Measurements from ENCODE around the gene CLDN16. TPM values are rescaled to one million over a fixed set of nuclear protein-coding genes. Genes with fewer than 3 reads are reported as not detected.

The CLDN16 gene
- total and polyA plus RNA-seq, 2 experiments from 2014 or later, result 0.39 to 0.77 TPM

DNA sequence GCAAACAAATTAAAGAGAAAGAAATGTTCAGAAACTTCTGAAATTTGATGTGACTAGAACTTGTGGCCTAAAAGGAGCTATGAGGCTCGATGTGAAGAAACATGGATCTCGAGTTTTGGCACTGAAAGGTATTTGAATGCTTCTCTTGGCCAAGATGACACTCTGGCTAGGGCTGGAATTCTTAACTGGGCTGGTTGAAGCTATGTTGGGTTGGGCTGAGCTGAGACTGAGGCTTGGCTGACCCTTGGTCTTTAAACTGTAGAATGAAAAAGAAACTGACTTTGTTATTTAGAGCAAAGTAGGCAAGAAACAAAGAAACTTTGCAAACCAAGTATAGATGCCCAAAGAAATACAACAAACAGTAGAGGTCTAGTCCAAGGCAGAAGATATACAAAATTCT is 28.1 kb upstream of the CLDN16 start:
- no peak for DNase-seq (ENCODE audit: low spot score)
- Histone ChIP-seq H2AFZ (no peak overlapping the region), H3K27me3 (no peaks in the 10 kb centered on the region), H3K9me3 (ENCODE audit: low read depth) (no peaks in the 10 kb centered on the region), H3K36me3 (replicated peaks; ENCODE audit: insufficient read depth, low read depth) (no peaks in the 10 kb centered on the region), H3K4me2 (no peak overlapping the region), H4K20me1 (ENCODE audit: insufficient read depth, poor library complexity, severe bottlenecking) (no peaks in the 10 kb centered on the region), H3K9me2 (replicated peaks; ENCODE audit: insufficient read depth) (no peaks in the 10 kb centered on the region), H3K4me3 (no peak overlapping the region), H3K4me1 (ENCODE audit: insufficient read depth) (no peaks in the 10 kb centered on the region), H3K27ac (peak overlapping the region; percentile 15), H3K79me2 (no peaks in the 10 kb centered on the region)
- no peak for TF ChIP-seq EZH2 (IDR thresholded peaks at IDR 0.05; ENCODE audit: borderline replicate concordance)
- TF ChIP-seq, protein P1, sequence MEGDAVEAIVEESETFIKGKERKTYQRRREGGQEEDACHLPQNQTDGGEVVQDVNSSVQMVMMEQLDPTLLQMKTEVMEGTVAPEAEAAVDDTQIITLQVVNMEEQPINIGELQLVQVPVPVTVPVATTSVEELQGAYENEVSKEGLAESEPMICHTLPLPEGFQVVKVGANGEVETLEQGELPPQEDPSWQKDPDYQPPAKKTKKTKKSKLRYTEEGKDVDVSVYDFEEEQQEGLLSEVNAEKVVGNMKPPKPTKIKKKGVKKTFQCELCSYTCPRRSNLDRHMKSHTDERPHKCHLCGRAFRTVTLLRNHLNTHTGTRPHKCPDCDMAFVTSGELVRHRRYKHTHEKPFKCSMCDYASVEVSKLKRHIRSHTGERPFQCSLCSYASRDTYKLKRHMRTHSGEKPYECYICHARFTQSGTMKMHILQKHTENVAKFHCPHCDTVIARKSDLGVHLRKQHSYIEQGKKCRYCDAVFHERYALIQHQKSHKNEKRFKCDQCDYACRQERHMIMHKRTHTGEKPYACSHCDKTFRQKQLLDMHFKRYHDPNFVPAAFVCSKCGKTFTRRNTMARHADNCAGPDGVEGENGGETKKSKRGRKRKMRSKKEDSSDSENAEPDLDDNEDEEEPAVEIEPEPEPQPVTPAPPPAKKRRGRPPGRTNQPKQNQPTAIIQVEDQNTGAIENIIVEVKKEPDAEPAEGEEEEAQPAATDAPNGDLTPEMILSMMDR (IDR thresholded peaks at IDR 0.05; ENCODE audit: poor library complexity), result no peak
- no peak for TF ChIP-seq EZH2phosphoT487 (IDR thresholded peaks at IDR 0.05; ENCODE audit: low read depth, severe bottlenecking, unreplicated experiment)
- 86% methylated on average over 2 of the region's 2 CpGs for WGBS (ENCODE audit: low lambda C conversion rate, missing lambda C conversion rate)

DNA sequence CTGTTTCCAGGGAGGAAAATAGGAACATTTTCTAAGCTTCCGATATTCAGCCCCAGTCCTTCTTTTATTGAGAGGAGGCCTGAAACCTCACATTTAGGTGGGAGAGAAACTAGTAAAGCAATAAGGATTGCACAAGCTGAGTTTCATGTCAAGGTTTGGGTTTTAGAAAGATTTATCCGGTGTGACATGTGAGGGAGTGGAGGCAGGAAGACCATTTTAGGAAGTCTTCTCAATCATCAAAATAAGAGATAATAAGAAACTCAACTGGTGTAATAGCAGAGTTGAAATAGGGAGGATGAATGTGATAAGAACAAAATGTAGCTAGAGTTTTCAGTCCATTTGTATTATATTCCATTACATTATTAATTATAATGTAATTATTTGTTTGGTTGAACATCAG is 27.7 kb upstream of the CLDN16 start:
- no peaks in the 10 kb centered on the region for H3K9me3 ChIP-seq (ENCODE audit: low read depth)
- no peaks in the 10 kb centered on the region for H3K9me2 ChIP-seq (replicated peaks; ENCODE audit: insufficient read depth)
- DNase-seq (ENCODE audit: low spot score), result no peak
- no peaks in the 10 kb centered on the region for H4K20me1 ChIP-seq (ENCODE audit: insufficient read depth, poor library complexity, severe bottlenecking)
- H3K36me3 ChIP-seq (replicated peaks; ENCODE audit: insufficient read depth, low read depth), result no peaks in the 10 kb centered on the region
- 93% methylated on average over 2 of the region's 2 CpGs for WGBS (ENCODE audit: low lambda C conversion rate, missing lambda C conversion rate)
- no peak overlapping the region for H3K4me3 ChIP-seq
- no peak overlapping the region for H2AFZ ChIP-seq
- H3K27me3 ChIP-seq, result no peaks in the 10 kb centered on the region
- no peaks in the 10 kb centered on the region for H3K79me2 ChIP-seq
- TF ChIP-seq EZH2phosphoT487 (IDR thresholded peaks at IDR 0.05; ENCODE audit: low read depth, severe bottlenecking, unreplicated experiment) (no peak), EZH2 (IDR thresholded peaks at IDR 0.05; ENCODE audit: borderline replicate concordance) (no peak)
- TF ChIP-seq, protein P1 (IDR thresholded peaks at IDR 0.05; ENCODE audit: poor library complexity), result no peak
- peak overlapping the region; percentile 15 for H3K27ac ChIP-seq
- no peak overlapping the region for H3K4me2 ChIP-seq
- H3K4me1 ChIP-seq (ENCODE audit: insufficient read depth), result no peaks in the 10 kb centered on the region

DNA sequence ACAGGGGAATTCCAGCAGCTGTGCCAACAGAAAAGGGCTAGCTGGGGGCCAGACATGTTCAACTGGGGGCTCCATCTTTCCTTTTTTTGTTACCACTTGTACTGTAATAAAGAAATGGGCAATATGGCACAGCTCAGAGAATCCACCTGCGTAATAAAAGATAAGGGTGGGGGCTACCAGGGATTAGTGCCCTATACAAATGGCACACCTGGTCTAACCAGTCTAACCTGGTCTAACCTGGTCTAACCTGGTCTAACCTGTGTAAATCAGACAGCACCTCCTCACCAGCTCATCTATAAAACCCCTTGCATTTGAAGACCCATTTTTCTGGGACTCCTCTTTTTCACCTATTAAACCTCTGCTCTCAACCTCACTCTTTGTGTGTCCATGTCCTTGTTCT is 26.2 kb upstream of the CLDN16 start:
- H3K4me1 ChIP-seq (ENCODE audit: insufficient read depth), result no peaks in the 10 kb centered on the region
- no peak for DNase-seq (ENCODE audit: low spot score)
- no peak overlapping the region for H3K27ac ChIP-seq
- H3K4me2 ChIP-seq, result no peak overlapping the region
- H3K9me2 ChIP-seq (replicated peaks; ENCODE audit: insufficient read depth), result no peaks in the 10 kb centered on the region
- H3K9me3 ChIP-seq (ENCODE audit: low read depth), result no peaks in the 10 kb centered on the region
- no peaks in the 10 kb centered on the region for H3K36me3 ChIP-seq (replicated peaks; ENCODE audit: insufficient read depth, low read depth)
- H3K79me2 ChIP-seq, result no peaks in the 10 kb centered on the region
- no peaks in the 10 kb centered on the region for H4K20me1 ChIP-seq (ENCODE audit: insufficient read depth, poor library complexity, severe bottlenecking)
- no peaks in the 10 kb centered on the region for H3K27me3 ChIP-seq
- no peak overlapping the region for H3K4me3 ChIP-seq
- no peak overlapping the region for H2AFZ ChIP-seq
- TF ChIP-seq, protein P1 (IDR thresholded peaks at IDR 0.05; ENCODE audit: poor library complexity), result no peak
- TF ChIP-seq EZH2phosphoT487 (IDR thresholded peaks at IDR 0.05; ENCODE audit: low read depth, severe bottlenecking, unreplicated experiment), result no peak
- no peak for TF ChIP-seq EZH2 (IDR thresholded peaks at IDR 0.05; ENCODE audit: borderline replicate concordance)
- WGBS (ENCODE audit: low lambda C conversion rate, missing lambda C conversion rate), result 89% methylated on average over 1 of the region's 1 CpG

DNA sequence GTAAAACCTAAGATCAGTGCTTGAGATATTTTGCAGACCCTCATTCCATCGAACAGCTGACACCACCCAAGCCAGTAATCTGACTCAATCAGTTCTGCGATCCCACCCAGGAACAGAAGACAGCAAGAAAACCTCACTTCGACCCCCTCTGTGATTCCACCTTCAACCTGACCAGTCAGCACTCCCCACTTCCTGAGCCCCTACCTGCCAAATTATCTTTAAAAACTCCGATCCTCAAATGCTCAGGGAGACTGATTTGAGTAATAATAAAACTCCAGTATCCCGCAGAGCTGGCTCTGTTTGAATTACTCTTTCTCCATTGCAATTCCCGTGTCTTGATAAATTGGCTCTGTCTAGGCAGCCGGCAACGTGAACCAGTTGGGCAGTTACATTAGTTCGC is 25.7 kb upstream of the CLDN16 start:
- Histone ChIP-seq H3K9me2 (replicated peaks; ENCODE audit: insufficient read depth) (no peaks in the 10 kb centered on the region), H3K27ac (no peak overlapping the region), H2AFZ (no peak overlapping the region), H3K79me2 (no peaks in the 10 kb centered on the region), H3K4me3 (no peak overlapping the region), H3K4me1 (ENCODE audit: insufficient read depth) (no peaks in the 10 kb centered on the region), H3K36me3 (replicated peaks; ENCODE audit: insufficient read depth, low read depth) (no peaks in the 10 kb centered on the region), H3K4me2 (no peak overlapping the region), H4K20me1 (ENCODE audit: insufficient read depth, poor library complexity, severe bottlenecking) (no peaks in the 10 kb centered on the region), H3K27me3 (no peaks in the 10 kb centered on the region), H3K9me3 (ENCODE audit: low read depth) (no peaks in the 10 kb centered on the region)
- DNase-seq (ENCODE audit: low spot score), result no peak
- 55% methylated on average over 9 of the region's 9 CpGs for WGBS (ENCODE audit: low lambda C conversion rate, missing lambda C conversion rate)
- TF ChIP-seq EZH2 (IDR thresholded peaks at IDR 0.05; ENCODE audit: borderline replicate concordance) (no peak), EZH2phosphoT487 (IDR thresholded peaks at IDR 0.05; ENCODE audit: low read depth, severe bottlenecking, unreplicated experiment) (no peak)
- TF ChIP-seq, protein P1 (IDR thresholded peaks at IDR 0.05; ENCODE audit: poor library complexity), result no peak

Data from hepatocyte (in vitro differentiated cells).